Astrocyte of the spinal cord (primary cell): ENCODE data around the gene CAP2.
"Not testable (repeated sequence)": the region's sequence is repeated elsewhere in the genome, so short reads cannot be mapped to it uniquely, and the experiment has no call there.

ENCODE experiments used
- DNase-seq: peaks from one replicate; pipeline ENCODE4 v3.0.0; 2011; ENCODE audit warnings: low read depth, low spot score
- H3K4me3 ChIP-seq: 2 replicates; pipeline ENCODE4 v1.5.1; 2011; ENCODE audit warnings: low read depth, mild to moderate bottlenecking, low read length, moderate library complexity
- in situ Hi-C: cut with HindIII; loops from 2 replicates; pipeline ENCODE4 v1.10.0; 2017; ENCODE audit warnings: low sequenced_read_pairs
- TF ChIP-seq, protein P1 (sequence below): IDR thresholded peaks from 2 replicates; pipeline ENCODE4 v1.5.1; 2012; ENCODE audit warnings: low read depth, mild to moderate bottlenecking, low read length, inconsistent platforms

Gene CAP2

GRCh38 chr6:17556014-17556413 is 162.6 kb downstream of the CAP2 start:
- DNase-seq, result no peak
- TF ChIP-seq, protein P1, sequence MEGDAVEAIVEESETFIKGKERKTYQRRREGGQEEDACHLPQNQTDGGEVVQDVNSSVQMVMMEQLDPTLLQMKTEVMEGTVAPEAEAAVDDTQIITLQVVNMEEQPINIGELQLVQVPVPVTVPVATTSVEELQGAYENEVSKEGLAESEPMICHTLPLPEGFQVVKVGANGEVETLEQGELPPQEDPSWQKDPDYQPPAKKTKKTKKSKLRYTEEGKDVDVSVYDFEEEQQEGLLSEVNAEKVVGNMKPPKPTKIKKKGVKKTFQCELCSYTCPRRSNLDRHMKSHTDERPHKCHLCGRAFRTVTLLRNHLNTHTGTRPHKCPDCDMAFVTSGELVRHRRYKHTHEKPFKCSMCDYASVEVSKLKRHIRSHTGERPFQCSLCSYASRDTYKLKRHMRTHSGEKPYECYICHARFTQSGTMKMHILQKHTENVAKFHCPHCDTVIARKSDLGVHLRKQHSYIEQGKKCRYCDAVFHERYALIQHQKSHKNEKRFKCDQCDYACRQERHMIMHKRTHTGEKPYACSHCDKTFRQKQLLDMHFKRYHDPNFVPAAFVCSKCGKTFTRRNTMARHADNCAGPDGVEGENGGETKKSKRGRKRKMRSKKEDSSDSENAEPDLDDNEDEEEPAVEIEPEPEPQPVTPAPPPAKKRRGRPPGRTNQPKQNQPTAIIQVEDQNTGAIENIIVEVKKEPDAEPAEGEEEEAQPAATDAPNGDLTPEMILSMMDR, result no peak
- no peak overlapping the region for H3K4me3 ChIP-seq
- in situ Hi-C loops, result no loop called here

- no peak for DNase-seq
- TF ChIP-seq, protein P1, result no peak
- in situ Hi-C loops, result no loop called here
- H3K4me3 ChIP-seq, result no peak overlapping the region
Measured at GRCh38 chr6:17562636-17563035, 169.2 kb downstream of the CAP2 start.

DNA sequence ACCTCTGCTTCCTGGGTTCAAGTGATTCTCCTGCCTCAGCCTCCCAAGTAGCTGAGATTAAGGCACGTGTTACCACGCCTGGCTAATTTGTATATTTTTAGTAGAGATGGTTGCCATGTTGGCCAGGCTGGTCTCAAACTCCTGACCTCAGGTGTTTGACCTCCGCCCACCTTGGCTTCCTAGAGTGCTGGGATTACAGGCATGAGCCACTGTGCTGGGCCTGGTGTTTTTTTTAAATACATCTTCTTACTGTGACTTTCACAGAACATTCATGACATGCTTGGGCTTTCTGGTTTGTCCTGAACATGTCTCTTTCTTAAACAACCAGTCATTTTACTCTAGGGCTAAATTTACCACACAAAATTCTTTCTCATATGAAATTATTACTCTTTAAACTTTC is 172.0 kb downstream of the CAP2 start:
- no peak overlapping the region for H3K4me3 ChIP-seq
- in situ Hi-C loops, result no loop called here
- no peak for DNase-seq
- TF ChIP-seq, protein P1, result no peak

- peak; percentile 78 for DNase-seq
- in situ Hi-C loops, result no loop called here
- TF ChIP-seq, protein P1, result no peak
- no peak overlapping the region for H3K4me3 ChIP-seq
Measured at GRCh38 chr6:17574866-17575560, 181.6 kb downstream of the CAP2 start.

- no peak overlapping the region for H3K4me3 ChIP-seq
- TF ChIP-seq, protein P1, result no peak
- DNase-seq, result no peak
- in situ Hi-C loops, result no loop called here
Measured at GRCh38 chr6:17577059-17577458, 183.7 kb downstream of the CAP2 start.

- TF ChIP-seq, protein P1, result no peak
- in situ Hi-C loops, result no loop called here
- peak; percentile 56 for DNase-seq
- peak overlapping the region; percentile 50 for H3K4me3 ChIP-seq
Measured at GRCh38 chr6:17580518-17581048, 187.2 kb downstream of the CAP2 start.

GRCh38 chr6:17581282-17581681 is 187.9 kb downstream of the CAP2 start:
- H3K4me3 ChIP-seq, in situ Hi-C loops, DNase-seq: not testable (repeated sequence)
